NCI-H748 treated with DMSO at 0.1 percent for 48 hours (cell line): Measurements from ENCODE around the gene MKLN1.

Experiments
- DNase-seq: peaks from one replicate; lab custom pipeline; 2025; lab: John Stamatoyannopoulos, UW

The MKLN1 gene

GRCh38 chr7:131354390-131354789 is 26.7 kb downstream of the MKLN1 start:
- no peak for DNase-seq

GRCh38 chr7:131355917-131356777 is 28.5 kb downstream of the MKLN1 start:
- no peak for DNase-seq

GRCh38 chr7:131357282-131357880 is 29.7 kb downstream of the MKLN1 start:
- DNase-seq: no peak

GRCh38 chr7:131358636-131359035 is 31.0 kb downstream of the MKLN1 start:
- no peak for DNase-seq

- DNase-seq: no peak
These were observed 31.6 kb downstream of the MKLN1 start for GRCh38 chr7:131359136-131359776.

GRCh38 chr7:131363719-131364118 is 36.0 kb downstream of the MKLN1 start:
- DNase-seq: no peak

GRCh38 chr7:131364767-131365344 is 37.2 kb downstream of the MKLN1 start:
- DNase-seq: no peak

GRCh38 chr7:131365838-131366237 is 38.2 kb downstream of the MKLN1 start:
- DNase-seq: no peak

- no peak for DNase-seq
These were observed 41.7 kb downstream of the MKLN1 start for GRCh38 chr7:131369354-131369753.

GRCh38 chr7:131370523-131370968 is 42.9 kb downstream of the MKLN1 start:
- no peak for DNase-seq

GRCh38 chr7:131371411-131371810 is 43.7 kb downstream of the MKLN1 start:
- DNase-seq: no peak

GRCh38 chr7:131372554-131372953 is 44.9 kb downstream of the MKLN1 start:
- DNase-seq: no peak

- no peak for DNase-seq
These were observed 47.1 kb downstream of the MKLN1 start for GRCh38 chr7:131374821-131375220.

GRCh38 chr7:131381069-131381838 is 53.6 kb downstream of the MKLN1 start:
- DNase-seq: no peak

GRCh38 chr7:131383417-131384285 is 56.0 kb downstream of the MKLN1 start:
- no peak for DNase-seq

GRCh38 chr7:131384286-131384635 is 56.6 kb downstream of the MKLN1 start:
- DNase-seq: no peak

GRCh38 chr7:131385039-131385605 is 57.4 kb downstream of the MKLN1 start:
- DNase-seq: no peak

GRCh38 chr7:131388126-131388525 is 60.5 kb downstream of the MKLN1 start:
- DNase-seq: no peak

- no peak for DNase-seq
These were observed 62.6 kb downstream of the MKLN1 start for GRCh38 chr7:131390275-131390674.

- DNase-seq: no peak
These were observed 63.5 kb downstream of the MKLN1 start for GRCh38 chr7:131391145-131391544.
